Right lobe of liver (tissue), 6 donors: ENCODE results near the gene RBM4. TPM values are rescaled to one million over a fixed set of nuclear protein-coding genes. Genes with fewer than 3 reads are reported as not detected.

Experiments used
- ATAC-seq, 4 donors: fragments of 200-7000 bp; cut with Tn5 transposase; one replicate each; pipeline ENCODE4 v1.9.1; 2020; ENCODE audit warnings: mild to moderate bottlenecking in 4 of 4, moderate library complexity in 4 of 4
- DNase-seq, 3 donors: peaks; one replicate each; pipeline ENCODE4 v3.0.0-alpha.2; 2020
- H3K27ac ChIP-seq, 3 donors: fragments of 200-600 bp; one replicate each; pipeline ENCODE4 v1.8.0; 2022
- H3K27me3 ChIP-seq, 2 donors: fragments of 200-600 bp; one replicate each; pipeline ENCODE4 v1.8.0; 2022
- H3K36me3 ChIP-seq, 4 donors: fragments of 200-600 bp; sonication (generic) in 1 of 4; one replicate each; pipeline versions ENCODE4 v1.5.1 to v1.8.0; 2017 to 2022; ENCODE audit warnings: control low read depth in 1 of 4
- H3K4me1 ChIP-seq, 4 donors: fragments of 200-600 bp; sonication (generic) in 1 of 4; one replicate each; pipeline versions ENCODE4 v1.5.1 to v1.8.0; 2017 to 2022; ENCODE audit warnings: control low read depth in 1 of 4
- H3K4me3 ChIP-seq, 3 donors: fragments of 200-600 bp; one replicate each; pipeline ENCODE4 v1.8.0; 2022
- H3K9me3 ChIP-seq, 4 donors: fragments of 200-600 bp; sonication (generic) in 1 of 4; one replicate each; pipeline versions ENCODE4 v1.5.1 to v1.8.0; 2017 to 2022; ENCODE audit warnings: control low read depth in 1 of 4
- POLR2A ChIP-seq: fragments of 450-650 bp; IDR thresholded peaks from one replicate; pipeline ENCODE4 v1.6.1; 2017; ENCODE audit warnings: antibody characterized with exemption, mild to moderate bottlenecking
- WGBS: methylation state at CpG from one replicate; pipeline ENCODE4 v1.1.6; 2018; ENCODE audit warnings: low coverage, low lambda C conversion rate; ENCODE audit not compliant: insufficient coverage; ENCODE audit errors: missing lambda C conversion rate; 5-methylcytosine and 5-hydroxymethylcytosine counted together
- intact Hi-C, 2 donors: fragments of 100-400 bp; cut with DNase I; formaldehyde crosslinking; loops; one replicate each; pipeline versions ENCODE4 v1.11.2 to v1.14.1; 2022
- total RNA-seq, 6 experiments: library from RNA; depleted of rRNA in 2 of 6; stranded (reverse); fragments of >200 nt in 2 of 6; fragmentation: NEBNext Ultra II Directional in 3 of 6; extraction: Animal tissue kit (Norgen Biotek cat#: 25700) in 3 of 6; gene quantifications; one replicate each; pipeline versions ENCODE4 v1.1.0 to v1.2.4, GENCODE V29; 2016 to 2023
- TF ChIP-seq, protein P1 (sequence below), 4 donors: fragments of 200-600 bp in 3 of 4; fragments of 450-650 bp in 1 of 4; IDR thresholded peaks; one replicate each; pipeline versions ENCODE4 v1.5.1 to v1.8.0; 2016 to 2022; ENCODE audit warnings: antibody characterized with exemption in 4 of 4, mild to moderate bottlenecking in 2 of 4
- donor health status: DM: no; HTN: yes; CAD: no.
- donor health status: DM: no; HTN: no; CAD: no.
- donor health status: DM: no; HTN: no; CAD: no.
- donor health status: DM: no; HTN: yes; CAD: no.
- donor health status: DM: no; HTN: yes; CAD: no.

The RBM4 gene
- total RNA-seq, 6 experiments from 2014 or later: 40.3 to 57.0 (median 48.4) TPM

GRCh38 chr11:66617155-66617834, 21.2 kb upstream of the RBM4 start:
- peak overlapping the region; percentile 73 to 96 (median 93) for H3K27ac ChIP-seq
- H3K36me3 ChIP-seq: no peaks in the 10 kb centered on the region
- intact Hi-C loops: no loop called here
- peak overlapping the region; percentile 76 to 96 (median 77) for H3K4me3 ChIP-seq
- no peaks in the 10 kb centered on the region for H3K27me3 ChIP-seq
- no peaks in the 10 kb centered on the region for H3K9me3 ChIP-seq
- peak in 3 of 4 donors; percentile 31 to 41 (median 39) for ATAC-seq
- WGBS: 0% methylated on average over 12 of the region's 38 CpGs
- peaks cover 0 to 60% (median 22%) of the 10 kb centered on the region in 4 donors for H3K4me1 ChIP-seq
- peak in 2 of 3 donors; percentile 79 to 84 for DNase-seq
- TF ChIP-seq, protein P1, sequence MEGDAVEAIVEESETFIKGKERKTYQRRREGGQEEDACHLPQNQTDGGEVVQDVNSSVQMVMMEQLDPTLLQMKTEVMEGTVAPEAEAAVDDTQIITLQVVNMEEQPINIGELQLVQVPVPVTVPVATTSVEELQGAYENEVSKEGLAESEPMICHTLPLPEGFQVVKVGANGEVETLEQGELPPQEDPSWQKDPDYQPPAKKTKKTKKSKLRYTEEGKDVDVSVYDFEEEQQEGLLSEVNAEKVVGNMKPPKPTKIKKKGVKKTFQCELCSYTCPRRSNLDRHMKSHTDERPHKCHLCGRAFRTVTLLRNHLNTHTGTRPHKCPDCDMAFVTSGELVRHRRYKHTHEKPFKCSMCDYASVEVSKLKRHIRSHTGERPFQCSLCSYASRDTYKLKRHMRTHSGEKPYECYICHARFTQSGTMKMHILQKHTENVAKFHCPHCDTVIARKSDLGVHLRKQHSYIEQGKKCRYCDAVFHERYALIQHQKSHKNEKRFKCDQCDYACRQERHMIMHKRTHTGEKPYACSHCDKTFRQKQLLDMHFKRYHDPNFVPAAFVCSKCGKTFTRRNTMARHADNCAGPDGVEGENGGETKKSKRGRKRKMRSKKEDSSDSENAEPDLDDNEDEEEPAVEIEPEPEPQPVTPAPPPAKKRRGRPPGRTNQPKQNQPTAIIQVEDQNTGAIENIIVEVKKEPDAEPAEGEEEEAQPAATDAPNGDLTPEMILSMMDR (IDR thresholded peaks at IDR 0.05): no peak
- no peak for TF ChIP-seq POLR2A

DNA sequence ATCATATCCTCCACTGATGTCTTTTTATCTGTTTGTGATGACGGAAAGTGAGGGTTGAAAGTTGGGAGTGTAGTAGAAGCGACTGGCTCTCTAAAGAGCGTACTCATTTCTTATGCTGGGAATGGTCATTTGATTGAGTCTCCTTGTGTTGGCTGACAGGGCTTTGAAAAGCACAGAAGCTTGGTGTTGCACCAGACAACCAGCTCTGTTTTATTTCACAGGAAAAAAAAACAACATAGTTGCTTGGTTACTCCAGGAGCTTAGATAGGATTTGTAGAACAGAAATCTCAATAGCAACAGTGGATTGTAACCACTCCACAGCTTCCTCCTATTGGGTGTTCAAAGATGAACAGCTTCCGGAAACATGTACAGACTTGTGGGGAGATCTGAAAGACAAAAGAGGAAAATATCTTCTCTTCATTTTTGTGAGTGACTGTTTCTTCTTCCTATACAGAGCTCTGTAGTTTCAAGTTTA, 19.4 kb upstream of the RBM4 start:
- H3K4me1 ChIP-seq: peaks cover 0 to 66% (median 20%) of the 10 kb centered on the region in 4 donors
- ATAC-seq: no peak
- peak overlapping the region; percentile 76 to 96 (median 77) for H3K4me3 ChIP-seq
- TF ChIP-seq, protein P1 (IDR thresholded peaks at IDR 0.05): no peak
- TF ChIP-seq POLR2A: no peak
- H3K27me3 ChIP-seq: no peaks in the 10 kb centered on the region
- WGBS: 14% methylated on average over 3 of the region's 4 CpGs
- H3K9me3 ChIP-seq: no peaks in the 10 kb centered on the region
- peak overlapping the region in 1 of 3 donors; percentile 16 for H3K27ac ChIP-seq
- H3K36me3 ChIP-seq: peaks cover 0 to 7% (median under 1%) of the 10 kb centered on the region in 4 donors
- intact Hi-C loops: no loop called here
- DNase-seq: no peak

- DNase-seq (no peak), ATAC-seq (peak in 2 of 4 donors; percentile 18 to 25)
- Histone ChIP-seq H3K36me3 (peaks cover 12 to 55% (median 34%) of the 10 kb centered on the region in 4 donors), H3K9me3 (no peaks in the 10 kb centered on the region), H3K27ac (no peak overlapping the region), H3K4me1 (peaks cover 0 to 35% (median 14%) of the 10 kb centered on the region in 4 donors), H3K4me3 (no peak overlapping the region), H3K27me3 (no peaks in the 10 kb centered on the region)
- TF ChIP-seq, protein P1 (IDR thresholded peaks at IDR 0.05): no peak
- no peak for TF ChIP-seq POLR2A
- intact Hi-C loops: no loop called here
- 90% methylated on average over 9 of the region's 16 CpGs for WGBS
Observed at GRCh38 chr11:66624450-66624849, 14.1 kb upstream of the RBM4 start.

- intact Hi-C loops: no loop called here
- no peak overlapping the region for H3K4me3 ChIP-seq
- H3K27me3 ChIP-seq: no peaks in the 10 kb centered on the region
- H3K36me3 ChIP-seq: peaks cover 12 to 62% (median 36%) of the 10 kb centered on the region in 4 donors
- no CpG with 5 or more reads among the region's 26 CpGs for WGBS
- ATAC-seq: peak in 1 of 4 donors; percentile 4
- peaks cover 0 to 29% (median 11%) of the 10 kb centered on the region in 4 donors for H3K4me1 ChIP-seq
- no peak for TF ChIP-seq POLR2A
- TF ChIP-seq, protein P1 (IDR thresholded peaks at IDR 0.05): no peak
- no peak for DNase-seq
- no peak overlapping the region for H3K27ac ChIP-seq
- no peaks in the 10 kb centered on the region for H3K9me3 ChIP-seq
Observed at GRCh38 chr11:66625041-66625751, 13.3 kb upstream of the RBM4 start.
